NT2/D1 (cell line): ENCODE measurements around the gene RBMS3.

Experiments
- DNase-seq: peaks from one replicate; pipeline ENCODE4 v3.0.0-alpha.2; 2011; ENCODE audit warnings: low read depth, low spot score
- H3K27me3 ChIP-seq: 2 replicates; pipeline ENCODE4 v1.6.0; 2011; ENCODE audit warnings: mild to moderate bottlenecking; ENCODE audit not compliant: insufficient read length, insufficient read depth
- H3K36me3 ChIP-seq: 2 replicates; pipeline ENCODE4 v1.6.1; 2011; ENCODE audit warnings: mild to moderate bottlenecking, low read length, mixed read lengths; ENCODE audit not compliant: insufficient read depth, insufficient read length
- H3K4me1 ChIP-seq: 2 replicates; pipeline ENCODE4 v1.5.1; 2011; ENCODE audit not compliant: insufficient read depth, insufficient read length
- H3K4me3 ChIP-seq: 2 replicates; pipeline ENCODE4 v1.5.1; 2011; ENCODE audit warnings: low read depth; ENCODE audit not compliant: insufficient read length
- H3K9ac ChIP-seq: 2 replicates; pipeline ENCODE4 v1.6.0; 2011; ENCODE audit warnings: low read depth; ENCODE audit not compliant: insufficient read length
- H3K9me3 ChIP-seq: 2 replicates; pipeline ENCODE4 v1.5.1; 2011; ENCODE audit warnings: mild to moderate bottlenecking, low read length; ENCODE audit not compliant: insufficient read depth
- SUZ12 ChIP-seq: IDR thresholded peaks from 2 replicates; pipeline ENCODE4 v1.6.1; 2011; ENCODE audit not compliant: insufficient read length, insufficient read depth; ENCODE audit errors: extremely low read depth
- YY1 ChIP-seq: IDR thresholded peaks from 2 replicates; pipeline ENCODE4 v1.6.1; 2011; ENCODE audit not compliant: insufficient read length, insufficient read depth
- ZNF274 ChIP-seq: IDR thresholded peaks from 2 replicates; pipeline ENCODE4 v1.6.1; 2011; ENCODE audit warnings: mild to moderate bottlenecking, low read depth, low read length

Gene RBMS3

GRCh38 chr3:29854821-29855220 is 574.0 kb downstream of the RBMS3 start:
- no peaks in the 10 kb centered on the region for H3K4me1 ChIP-seq
- TF ChIP-seq ZNF274: no peak
- no peak for TF ChIP-seq YY1
- TF ChIP-seq SUZ12: no peak
- no peak overlapping the region for H3K9ac ChIP-seq
- DNase-seq: no peak
- H3K27me3 ChIP-seq: no peaks in the 10 kb centered on the region
- H3K4me3 ChIP-seq: no peak overlapping the region
- H3K36me3 ChIP-seq: no peaks in the 10 kb centered on the region
- no peaks in the 10 kb centered on the region for H3K9me3 ChIP-seq

- Histone ChIP-seq H3K9me3 (no peaks in the 10 kb centered on the region), H3K4me3 (no peak overlapping the region), H3K9ac (no peak overlapping the region), H3K27me3 (no peaks in the 10 kb centered on the region), H3K4me1 (no peaks in the 10 kb centered on the region), H3K36me3 (no peaks in the 10 kb centered on the region)
- no peak for TF ChIP-seq ZNF274
- TF ChIP-seq YY1: no peak
- no peak for TF ChIP-seq SUZ12
- DNase-seq: no peak
These were observed 578.9 kb downstream of the RBMS3 start for GRCh38 chr3:29859726-29860270.

- no peaks in the 10 kb centered on the region for H3K9me3 ChIP-seq
- no peaks in the 10 kb centered on the region for H3K36me3 ChIP-seq
- H3K4me1 ChIP-seq: no peaks in the 10 kb centered on the region
- no peaks in the 10 kb centered on the region for H3K27me3 ChIP-seq
- H3K4me3 ChIP-seq: no peak overlapping the region
- H3K9ac ChIP-seq: no peak overlapping the region
- TF ChIP-seq ZNF274 (no peak), YY1 (no peak), SUZ12 (no peak)
- no peak for DNase-seq
These were observed 583.9 kb downstream of the RBMS3 start for GRCh38 chr3:29864809-29865208.

- Histone ChIP-seq H3K4me3 (no peak overlapping the region), H3K27me3 (no peaks in the 10 kb centered on the region), H3K4me1 (no peaks in the 10 kb centered on the region), H3K36me3 (no peaks in the 10 kb centered on the region), H3K9me3 (peaks cover under 1% of the 10 kb centered on the region; the same call in 1 of the 2 replicates), H3K9ac (no peak overlapping the region)
- peak; percentile 22 for DNase-seq
- TF ChIP-seq ZNF274 (no peak), YY1 (no peak), SUZ12 (no peak)
These were observed 587.8 kb downstream of the RBMS3 start for GRCh38 chr3:29868543-29869101.

GRCh38 chr3:29870136-29870535 is 589.3 kb downstream of the RBMS3 start:
- DNase-seq: no peak
- H3K36me3 ChIP-seq: no peaks in the 10 kb centered on the region
- no peak overlapping the region for H3K9ac ChIP-seq
- TF ChIP-seq YY1 (no peak), SUZ12 (no peak), ZNF274 (no peak)
- no peak overlapping the region for H3K4me3 ChIP-seq
- peaks cover 5% of the 10 kb centered on the region for H3K9me3 ChIP-seq
- no peaks in the 10 kb centered on the region for H3K4me1 ChIP-seq
- H3K27me3 ChIP-seq: no peaks in the 10 kb centered on the region

- peaks cover 5% of the 10 kb centered on the region for H3K9me3 ChIP-seq
- no peak overlapping the region for H3K4me3 ChIP-seq
- no peaks in the 10 kb centered on the region for H3K27me3 ChIP-seq
- TF ChIP-seq YY1: no peak
- TF ChIP-seq ZNF274: no peak
- TF ChIP-seq SUZ12: no peak
- H3K9ac ChIP-seq: no peak overlapping the region
- DNase-seq: no peak
- no peaks in the 10 kb centered on the region for H3K4me1 ChIP-seq
- H3K36me3 ChIP-seq: no peaks in the 10 kb centered on the region
These were observed 590.2 kb downstream of the RBMS3 start for GRCh38 chr3:29871087-29871486.

- Histone ChIP-seq H3K9ac (no peak overlapping the region), H3K9me3 (no peaks in the 10 kb centered on the region), H3K4me3 (no peak overlapping the region), H3K36me3 (no peaks in the 10 kb centered on the region), H3K4me1 (no peaks in the 10 kb centered on the region), H3K27me3 (no peaks in the 10 kb centered on the region)
- DNase-seq: no peak
- TF ChIP-seq YY1 (no peak), ZNF274 (no peak), SUZ12 (no peak)
These were observed 599.9 kb downstream of the RBMS3 start for GRCh38 chr3:29880809-29881208.
